ENCODE measurements around the gene PRPF8.

Gene PRPF8

GRCh38 chr17:1638171-1638590 lies 46.5 kb downstream of the PRPF8 start:
- Histone ChIP-seq H3K4me3 (ENCODE audit: low read length in 2 of 2) (no peak overlapping the region), H3K9me3 (ENCODE audit: control insufficient read depth in 2 of 2, low read length in 2 of 2) (no peaks in the 10 kb centered on the region), H3K27me3 (ENCODE audit: control insufficient read depth in 2 of 2, insufficient read depth in 2 of 2, low read length in 2 of 2) (no peaks in the 10 kb centered on the region), H3K9ac (ENCODE audit: low read depth in 1 of 2, low read length in 2 of 2) (no peak overlapping the region), H3K36me3 (ENCODE audit: control insufficient read depth in 2 of 2, insufficient read depth in 2 of 2, low read length in 2 of 2) (peaks cover 5 to 9% of the 10 kb centered on the region in 2 donors), H3K27ac (ENCODE audit: low read depth in 2 of 2, low read length in 2 of 2) (no peak overlapping the region), H3K4me1 (ENCODE audit: control insufficient read depth in 2 of 2, insufficient read depth in 2 of 2, low read length in 2 of 2) (no peaks in the 10 kb centered on the region)

GRCh38 chr17:1636732-1637285 lies 47.9 kb downstream of the PRPF8 start:
- no peak overlapping the region for H3K4me3 ChIP-seq (ENCODE audit: low read length in 2 of 2)
- H3K9me3 ChIP-seq (ENCODE audit: control insufficient read depth in 2 of 2, low read length in 2 of 2), result no peaks in the 10 kb centered on the region
- H3K27ac ChIP-seq (ENCODE audit: low read depth in 2 of 2, low read length in 2 of 2), result no peak overlapping the region
- no peak overlapping the region for H3K9ac ChIP-seq (ENCODE audit: low read depth in 1 of 2, low read length in 2 of 2)
- H3K4me1 ChIP-seq (ENCODE audit: control insufficient read depth in 2 of 2, insufficient read depth in 2 of 2, low read length in 2 of 2), result no peaks in the 10 kb centered on the region
- no peaks in the 10 kb centered on the region for H3K27me3 ChIP-seq (ENCODE audit: control insufficient read depth in 2 of 2, insufficient read depth in 2 of 2, low read length in 2 of 2)
- H3K36me3 ChIP-seq (ENCODE audit: control insufficient read depth in 2 of 2, insufficient read depth in 2 of 2, low read length in 2 of 2), result peaks cover 5 to 9% of the 10 kb centered on the region in 2 donors

DNA sequence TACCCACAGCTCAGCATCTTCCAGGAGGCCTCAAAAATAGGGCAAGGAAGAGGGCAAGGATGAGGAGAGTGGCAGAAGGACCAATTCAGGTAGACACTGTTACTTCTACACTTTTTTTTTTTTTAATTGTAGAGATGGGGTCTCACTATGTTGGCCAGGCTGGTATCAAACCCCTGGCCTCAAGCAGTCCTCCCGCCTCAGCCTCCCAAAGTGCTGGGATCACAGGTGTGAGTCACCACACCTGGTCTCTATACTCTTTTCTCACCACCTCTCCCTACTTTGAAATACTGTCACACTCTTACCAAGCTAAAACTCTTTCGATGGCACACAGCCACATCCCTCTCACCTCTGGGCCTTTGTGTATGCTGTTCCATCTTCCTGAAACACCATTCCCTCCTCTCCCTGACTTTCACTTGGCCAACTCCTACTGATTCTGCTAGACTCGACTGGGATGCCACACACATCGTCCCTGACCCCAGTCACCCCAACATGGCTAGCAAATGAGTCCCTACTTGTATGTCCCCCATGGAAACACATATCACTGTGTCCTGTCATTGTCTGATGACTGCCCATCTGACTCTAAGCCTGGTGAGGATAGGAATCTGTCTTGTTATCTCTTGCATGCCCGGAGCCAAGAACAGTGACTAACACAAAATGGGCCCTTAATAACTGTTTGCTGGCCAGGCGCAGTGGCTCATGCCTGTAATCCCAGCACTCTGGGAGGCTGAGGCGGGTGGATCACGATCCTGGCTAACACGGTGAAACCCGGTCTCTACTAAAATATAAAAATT lies 48.8 kb downstream of the PRPF8 start:
- Histone ChIP-seq H3K4me1 (ENCODE audit: control insufficient read depth in 2 of 2, insufficient read depth in 2 of 2, low read length in 2 of 2) (no peaks in the 10 kb centered on the region), H3K27ac (ENCODE audit: low read depth in 2 of 2, low read length in 2 of 2) (no peak overlapping the region), H3K27me3 (ENCODE audit: control insufficient read depth in 2 of 2, insufficient read depth in 2 of 2, low read length in 2 of 2) (no peaks in the 10 kb centered on the region), H3K9ac (ENCODE audit: low read depth in 1 of 2, low read length in 2 of 2) (no peak overlapping the region), H3K36me3 (ENCODE audit: control insufficient read depth in 2 of 2, insufficient read depth in 2 of 2, low read length in 2 of 2) (peaks cover 5 to 9% of the 10 kb centered on the region in 2 donors), H3K4me3 (ENCODE audit: low read length in 2 of 2) (no peak overlapping the region), H3K9me3 (ENCODE audit: control insufficient read depth in 2 of 2, low read length in 2 of 2) (no peaks in the 10 kb centered on the region)

- no peaks in the 10 kb centered on the region for H3K9me3 ChIP-seq (ENCODE audit: control insufficient read depth in 2 of 2, low read length in 2 of 2)
- no peak overlapping the region for H3K4me3 ChIP-seq (ENCODE audit: low read length in 2 of 2)
- H3K27me3 ChIP-seq (ENCODE audit: control insufficient read depth in 2 of 2, insufficient read depth in 2 of 2, low read length in 2 of 2), result no peaks in the 10 kb centered on the region
- H3K4me1 ChIP-seq (ENCODE audit: control insufficient read depth in 2 of 2, insufficient read depth in 2 of 2, low read length in 2 of 2), result peaks cover 0 to under 1% of the 10 kb centered on the region in 2 donors
- no peak overlapping the region for H3K9ac ChIP-seq (ENCODE audit: low read depth in 1 of 2, low read length in 2 of 2)
- no peak overlapping the region for H3K27ac ChIP-seq (ENCODE audit: low read depth in 2 of 2, low read length in 2 of 2)
- peaks cover 5 to 9% of the 10 kb centered on the region in 2 donors for H3K36me3 ChIP-seq (ENCODE audit: control insufficient read depth in 2 of 2, insufficient read depth in 2 of 2, low read length in 2 of 2)
Measured at GRCh38 chr17:1634841-1635650, 49.6 kb downstream of the PRPF8 start.

DNA sequence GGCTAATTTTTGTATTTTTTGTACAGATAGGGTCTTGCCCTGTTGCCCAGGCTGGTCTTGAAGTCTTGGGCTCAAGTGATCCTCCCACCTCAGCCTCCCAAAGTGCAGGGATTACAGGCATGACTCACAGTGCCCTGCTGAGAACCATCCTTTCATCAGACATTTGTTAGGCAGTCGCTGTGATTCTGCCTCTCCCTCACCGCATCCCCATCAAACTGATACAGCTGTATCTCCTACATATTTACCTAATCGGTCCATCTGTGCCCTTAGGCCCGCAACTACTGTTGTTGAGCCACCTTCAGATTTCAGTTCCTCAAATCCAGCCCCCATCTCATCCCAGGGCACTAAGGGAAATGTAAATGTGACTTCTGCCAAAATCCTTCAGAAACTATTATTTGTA lies 54.0 kb downstream of the PRPF8 start:
- Histone ChIP-seq H3K27ac (ENCODE audit: low read depth in 2 of 2, low read length in 2 of 2) (no peak overlapping the region), H3K27me3 (ENCODE audit: control insufficient read depth in 2 of 2, insufficient read depth in 2 of 2, low read length in 2 of 2) (no peaks in the 10 kb centered on the region), H3K36me3 (ENCODE audit: control insufficient read depth in 2 of 2, insufficient read depth in 2 of 2, low read length in 2 of 2) (no peaks in the 10 kb centered on the region), H3K9me3 (ENCODE audit: control insufficient read depth in 2 of 2, low read length in 2 of 2) (no peaks in the 10 kb centered on the region), H3K9ac (ENCODE audit: low read depth in 1 of 2, low read length in 2 of 2) (no peak overlapping the region), H3K4me1 (ENCODE audit: control insufficient read depth in 2 of 2, insufficient read depth in 2 of 2, low read length in 2 of 2) (peaks cover 15 to 19% of the 10 kb centered on the region in 2 donors), H3K4me3 (ENCODE audit: low read length in 2 of 2) (no peak overlapping the region)

- peak overlapping the region; percentile 90 to 94 for H3K27ac ChIP-seq (ENCODE audit: low read depth in 2 of 2, low read length in 2 of 2)
- peak overlapping the region; percentile 79 to 86 for H3K4me3 ChIP-seq (ENCODE audit: low read length in 2 of 2)
- H3K9ac ChIP-seq (ENCODE audit: low read depth in 1 of 2, low read length in 2 of 2), result peak overlapping the region; percentile 73 to 79
- peaks cover 0 to 3% of the 10 kb centered on the region in 2 donors for H3K36me3 ChIP-seq (ENCODE audit: control insufficient read depth in 2 of 2, insufficient read depth in 2 of 2, low read length in 2 of 2)
- no peaks in the 10 kb centered on the region for H3K9me3 ChIP-seq (ENCODE audit: control insufficient read depth in 2 of 2, low read length in 2 of 2)
- H3K27me3 ChIP-seq (ENCODE audit: control insufficient read depth in 2 of 2, insufficient read depth in 2 of 2, low read length in 2 of 2), result no peaks in the 10 kb centered on the region
- H3K4me1 ChIP-seq (ENCODE audit: control insufficient read depth in 2 of 2, insufficient read depth in 2 of 2, low read length in 2 of 2), result peaks cover 18 to 19% of the 10 kb centered on the region in 2 donors
Measured at GRCh38 chr17:1629504-1630310, 55.0 kb downstream of the PRPF8 start.

DNA sequence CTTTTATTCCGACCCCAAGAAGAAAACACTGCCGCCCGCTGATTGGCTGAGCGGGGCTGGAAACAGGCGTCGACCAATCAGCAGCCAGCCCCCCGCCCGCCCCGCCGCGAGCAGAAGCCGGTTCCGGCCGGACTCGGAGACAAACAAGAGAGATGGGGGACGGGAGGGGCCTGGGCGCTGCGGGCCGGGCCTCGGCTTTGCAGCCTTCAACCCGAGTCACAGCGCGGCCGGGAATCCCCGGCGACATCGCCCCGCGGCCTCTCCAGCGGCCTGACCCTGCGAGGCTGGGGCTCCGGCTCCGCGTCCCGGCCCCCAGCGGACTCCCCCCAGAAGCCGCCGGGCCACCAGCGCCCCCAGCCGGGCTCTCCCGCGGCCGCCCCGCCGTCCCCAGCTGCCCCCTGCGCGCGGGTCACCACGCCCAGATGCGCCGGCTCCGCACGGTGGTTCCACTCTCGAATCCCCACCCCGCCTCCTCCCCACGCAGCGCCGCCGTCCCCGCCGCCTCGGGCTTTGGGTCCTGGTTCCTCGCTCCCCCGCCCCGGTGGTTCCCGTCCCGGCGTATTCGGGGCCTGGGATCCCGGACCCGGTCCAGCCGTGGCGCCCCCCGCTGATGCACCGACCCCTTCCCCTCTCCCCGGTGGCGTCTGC lies 55.7 kb downstream of the PRPF8 start:
- Histone ChIP-seq H3K9ac (ENCODE audit: low read depth in 1 of 2, low read length in 2 of 2) (peak overlapping the region; percentile 73 to 79), H3K4me1 (ENCODE audit: control insufficient read depth in 2 of 2, insufficient read depth in 2 of 2, low read length in 2 of 2) (peaks cover 18 to 19% of the 10 kb centered on the region in 2 donors), H3K36me3 (ENCODE audit: control insufficient read depth in 2 of 2, insufficient read depth in 2 of 2, low read length in 2 of 2) (peaks cover 0 to 3% of the 10 kb centered on the region in 2 donors), H3K4me3 (ENCODE audit: low read length in 2 of 2) (peak overlapping the region; percentile 79 to 86), H3K27me3 (ENCODE audit: control insufficient read depth in 2 of 2, insufficient read depth in 2 of 2, low read length in 2 of 2) (no peaks in the 10 kb centered on the region), H3K9me3 (ENCODE audit: control insufficient read depth in 2 of 2, low read length in 2 of 2) (no peaks in the 10 kb centered on the region), H3K27ac (ENCODE audit: low read depth in 2 of 2, low read length in 2 of 2) (peak overlapping the region; percentile 90 to 94)

DNA sequence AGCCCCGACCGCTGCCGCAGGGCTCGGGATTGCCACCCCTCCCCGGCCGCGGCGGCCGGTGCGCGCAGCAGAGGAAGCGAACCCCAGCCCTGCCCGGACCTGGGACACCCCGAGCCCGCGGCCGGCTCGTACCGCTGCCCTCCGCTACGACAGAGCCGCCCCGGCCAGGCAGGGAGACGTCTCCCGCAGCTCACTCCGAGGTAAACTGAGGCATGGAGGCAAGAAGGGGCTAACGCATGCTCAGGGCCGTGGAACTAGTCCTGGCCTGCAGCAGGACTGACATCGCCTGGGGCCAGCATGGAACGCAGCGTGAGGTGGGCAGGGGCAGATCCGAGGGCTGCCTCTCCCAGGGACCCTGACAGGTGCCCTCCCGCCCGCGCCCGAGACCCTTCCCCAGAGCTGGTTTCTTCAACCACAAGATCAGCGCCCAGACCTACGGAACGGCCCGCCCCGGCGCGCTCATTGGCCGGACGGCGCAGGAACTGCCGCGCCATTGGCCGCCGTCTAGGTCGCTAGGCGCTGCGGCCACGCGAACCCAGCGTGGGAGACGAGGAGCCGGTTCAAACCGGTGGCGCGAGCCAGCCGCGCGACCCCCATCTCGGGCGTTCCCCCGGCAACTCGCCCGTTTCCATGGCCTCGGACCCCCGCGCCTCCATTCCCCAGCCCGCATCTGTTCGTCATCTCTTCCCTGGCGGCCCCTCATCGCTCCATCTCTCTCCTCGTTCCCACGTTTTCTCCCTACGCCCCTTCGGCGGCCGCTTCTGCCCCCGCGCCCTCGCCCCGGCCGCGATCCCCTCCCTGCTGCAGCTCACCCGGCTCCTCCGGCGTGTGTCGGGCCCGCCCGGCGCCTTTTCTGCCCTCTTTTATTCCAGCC lies 56.4 kb downstream of the PRPF8 start, which contains the start of gene SLC43A2:
Gene SLC43A2, minus strand, starts transcription at position 853 of the 874 bp plus-strand sequence. CDS start 960 bp downstream, outside the sequence.
- Histone ChIP-seq H3K9me3 (ENCODE audit: control insufficient read depth in 2 of 2, low read length in 2 of 2) (no peaks in the 10 kb centered on the region), H3K27me3 (ENCODE audit: control insufficient read depth in 2 of 2, insufficient read depth in 2 of 2, low read length in 2 of 2) (no peaks in the 10 kb centered on the region), H3K4me3 (ENCODE audit: low read length in 2 of 2) (peak within 1 kb of the TSS; percentile 79 to 86), H3K36me3 (ENCODE audit: control insufficient read depth in 2 of 2, insufficient read depth in 2 of 2, low read length in 2 of 2) (peaks cover 0 to 3% of the 10 kb centered on the region in 2 donors), H3K27ac (ENCODE audit: low read depth in 2 of 2, low read length in 2 of 2) (peak within 1 kb of the TSS; percentile 90 to 94), H3K4me1 (ENCODE audit: control insufficient read depth in 2 of 2, insufficient read depth in 2 of 2, low read length in 2 of 2) (peaks cover 18 to 19% of the 10 kb centered on the region in 2 donors), H3K9ac (ENCODE audit: low read depth in 1 of 2, low read length in 2 of 2) (peak within 1 kb of the TSS; percentile 73 to 80)

Measured in mucosa of rectum (tissue), 2 donors.